HepG2 (cell line): ENCODE measurements around the gene IL17RC. TPM values are rescaled to one million over a fixed set of nuclear protein-coding genes. Genes with fewer than 3 reads are reported as not detected.

Experiments
- MXD3 ChIP-seq: IDR thresholded peaks from 2 replicates; pipeline ENCODE4 v1.6.1; 2016; ENCODE audit warnings: mild to moderate bottlenecking, missing biosample characterization, missing genetic modification reagents
- SIX4 ChIP-seq: sonication (generic); formaldehyde crosslinking; IDR thresholded peaks from 2 replicates; pipeline ENCODE4 v1.4.0; 2020; ENCODE audit warnings: missing genetic modification reagents
- ZNF609 ChIP-seq: sonication (generic); formaldehyde crosslinking; IDR thresholded peaks from 2 replicates; pipeline ENCODE4 v1.4.0; 2020; ENCODE audit warnings: mild to moderate bottlenecking, missing genetic modification reagents, borderline replicate concordance
- ZNF678 ChIP-seq: sonication (generic); formaldehyde crosslinking; IDR thresholded peaks from 2 replicates; pipeline ENCODE4 v1.4.0; 2020; ENCODE audit warnings: mild to moderate bottlenecking, missing genetic modification reagents
- ZNF747 ChIP-seq: sonication (generic); formaldehyde crosslinking; IDR thresholded peaks from 2 replicates; pipeline ENCODE4 v1.8.1; 2023; ENCODE audit warnings: missing genetic modification reagents, mild to moderate bottlenecking, borderline replicate concordance
- ZUFSP ChIP-seq: sonication (generic); formaldehyde crosslinking; IDR thresholded peaks from 2 replicates; pipeline ENCODE4 v1.9.0; 2021; ENCODE audit warnings: missing genetic modification reagents, mild to moderate bottlenecking, borderline replicate concordance
- polyA plus RNA-seq, 8 experiments: library from polyadenylated mRNA; depleted of rRNA in 3 of 8; stranded (reverse) in 7 of 8; unstranded in 1 of 8; fragments of >200 nt; fragmentation: Illumina TruSeq in 4 of 8; extraction: Trizol in 4 of 8; gene quantifications; 2 replicates each; pipeline versions ENCODE4 v1.2.1 to v1.2.3, GENCODE V29; 2011 to 2016; ENCODE audit warnings: low read depth in 4 of 8, missing spikeins in 1 of 8, mixed read lengths in 1 of 8; ENCODE audit not compliant: insufficient read depth in 1 of 8
- total RNA-seq, 5 experiments: library from RNA; depleted of rRNA; stranded (reverse); fragments of >200 nt; fragmentation: Illumina TruSeq; extraction: Trizol; gene quantifications; 2 replicates each; pipeline ENCODE4 v1.2.3, GENCODE V29; 2016; ENCODE audit warnings: low read depth in 1 of 5
- TF ChIP-seq, protein P1 (sequence below): sonication (generic); formaldehyde crosslinking; IDR thresholded peaks from 2 replicates; pipeline ENCODE4 v1.4.0; 2020; ENCODE audit warnings: missing genetic modification reagents, borderline replicate concordance
- TF ChIP-seq, protein P2 (sequence below): sonication (generic); formaldehyde crosslinking; IDR thresholded peaks from 2 replicates; pipeline ENCODE4 v1.5.1; 2020; ENCODE audit warnings: mild to moderate bottlenecking, moderate library complexity, missing genetic modification reagents
- TF ChIP-seq, protein P3 (sequence below): sonication (generic); formaldehyde crosslinking; IDR thresholded peaks from 2 replicates; pipeline ENCODE4 v1.4.0; 2020; ENCODE audit warnings: missing genetic modification reagents, mild to moderate bottlenecking, borderline replicate concordance
- TF ChIP-seq, protein P4 (sequence below): IDR thresholded peaks from 2 replicates; pipeline ENCODE4 v1.6.1; 2016; ENCODE audit warnings: missing compliant biosample characterization, missing genetic modification reagents, borderline replicate concordance

IL17RC gene
- total and polyA plus RNA-seq, 2 of the 13 experiments (the other 11 are each of a cell fraction or from before 2014, with no cell fraction given): 20.7 to 24.0 TPM

DNA sequence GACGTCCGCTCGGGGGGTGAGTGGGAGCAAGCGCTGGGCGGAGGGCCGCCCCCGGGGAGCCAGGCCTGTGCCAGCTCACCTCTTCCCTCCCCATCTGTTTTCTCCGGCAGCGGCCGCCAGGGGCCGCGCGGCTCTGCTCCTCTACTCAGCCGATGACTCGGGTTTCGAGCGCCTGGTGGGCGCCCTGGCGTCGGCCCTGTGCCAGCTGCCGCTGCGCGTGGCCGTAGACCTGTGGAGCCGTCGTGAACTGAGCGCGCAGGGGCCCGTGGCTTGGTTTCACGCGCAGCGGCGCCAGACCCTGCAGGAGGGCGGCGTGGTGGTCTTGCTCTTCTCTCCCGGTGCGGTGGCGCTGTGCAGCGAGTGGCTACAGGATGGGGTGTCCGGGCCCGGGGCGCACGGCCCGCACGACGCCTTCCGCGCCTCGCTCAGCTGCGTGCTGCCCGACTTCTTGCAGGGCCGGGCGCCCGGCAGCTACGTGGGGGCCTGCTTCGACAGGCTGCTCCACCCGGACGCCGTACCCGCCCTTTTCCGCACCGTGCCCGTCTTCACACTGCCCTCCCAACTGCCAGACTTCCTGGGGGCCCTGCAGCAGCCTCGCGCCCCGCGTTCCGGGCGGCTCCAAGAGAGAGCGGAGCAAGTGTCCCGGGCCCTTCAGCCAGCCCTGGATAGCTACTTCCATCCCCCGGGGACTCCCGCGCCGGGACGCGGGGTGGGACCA, 16.1 kb downstream of the IL17RC start (continued):
- TF ChIP-seq ZNF609 (CRISPR knock-in tag) (no peak; the same call in 1 of the 2 replicates), ZNF678 (CRISPR knock-in tag) (peak; percentile 85), MXD3 (CRISPR knock-in tag) (peak; percentile 79), SIX4 (CRISPR knock-in tag) (peak; percentile 24; the same call in 1 of the 2 replicates), ZNF747 (CRISPR knock-in tag) (peak; percentile 69; the same call in 1 of the 2 replicates), ZUFSP (CRISPR knock-in tag) (no peak)
- TF ChIP-seq, protein P1, sequence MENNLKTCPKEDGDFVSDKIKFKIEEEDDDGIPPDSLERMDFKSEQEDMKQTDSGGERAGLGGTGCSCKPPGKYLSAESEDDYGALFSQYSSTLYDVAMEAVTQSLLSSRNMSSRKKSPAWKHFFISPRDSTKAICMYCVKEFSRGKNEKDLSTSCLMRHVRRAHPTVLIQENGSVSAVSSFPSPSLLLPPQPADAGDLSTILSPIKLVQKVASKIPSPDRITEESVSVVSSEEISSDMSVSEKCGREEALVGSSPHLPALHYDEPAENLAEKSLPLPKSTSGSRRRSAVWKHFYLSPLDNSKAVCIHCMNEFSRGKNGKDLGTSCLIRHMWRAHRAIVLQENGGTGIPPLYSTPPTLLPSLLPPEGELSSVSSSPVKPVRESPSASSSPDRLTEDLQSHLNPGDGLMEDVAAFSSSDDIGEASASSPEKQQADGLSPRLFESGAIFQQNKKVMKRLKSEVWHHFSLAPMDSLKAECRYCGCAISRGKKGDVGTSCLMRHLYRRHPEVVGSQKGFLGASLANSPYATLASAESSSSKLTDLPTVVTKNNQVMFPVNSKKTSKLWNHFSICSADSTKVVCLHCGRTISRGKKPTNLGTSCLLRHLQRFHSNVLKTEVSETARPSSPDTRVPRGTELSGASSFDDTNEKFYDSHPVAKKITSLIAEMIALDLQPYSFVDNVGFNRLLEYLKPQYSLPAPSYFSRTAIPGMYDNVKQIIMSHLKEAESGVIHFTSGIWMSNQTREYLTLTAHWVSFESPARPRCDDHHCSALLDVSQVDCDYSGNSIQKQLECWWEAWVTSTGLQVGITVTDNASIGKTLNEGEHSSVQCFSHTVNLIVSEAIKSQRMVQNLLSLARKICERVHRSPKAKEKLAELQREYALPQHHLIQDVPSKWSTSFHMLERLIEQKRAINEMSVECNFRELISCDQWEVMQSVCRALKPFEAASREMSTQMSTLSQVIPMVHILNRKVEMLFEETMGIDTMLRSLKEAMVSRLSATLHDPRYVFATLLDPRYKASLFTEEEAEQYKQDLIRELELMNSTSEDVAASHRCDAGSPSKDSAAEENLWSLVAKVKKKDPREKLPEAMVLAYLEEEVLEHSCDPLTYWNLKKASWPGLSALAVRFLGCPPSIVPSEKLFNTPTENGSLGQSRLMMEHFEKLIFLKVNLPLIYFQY (CRISPR knock-in tag): peak; percentile 28; the same call in 1 of the 2 replicates
- TF ChIP-seq, protein P2, sequence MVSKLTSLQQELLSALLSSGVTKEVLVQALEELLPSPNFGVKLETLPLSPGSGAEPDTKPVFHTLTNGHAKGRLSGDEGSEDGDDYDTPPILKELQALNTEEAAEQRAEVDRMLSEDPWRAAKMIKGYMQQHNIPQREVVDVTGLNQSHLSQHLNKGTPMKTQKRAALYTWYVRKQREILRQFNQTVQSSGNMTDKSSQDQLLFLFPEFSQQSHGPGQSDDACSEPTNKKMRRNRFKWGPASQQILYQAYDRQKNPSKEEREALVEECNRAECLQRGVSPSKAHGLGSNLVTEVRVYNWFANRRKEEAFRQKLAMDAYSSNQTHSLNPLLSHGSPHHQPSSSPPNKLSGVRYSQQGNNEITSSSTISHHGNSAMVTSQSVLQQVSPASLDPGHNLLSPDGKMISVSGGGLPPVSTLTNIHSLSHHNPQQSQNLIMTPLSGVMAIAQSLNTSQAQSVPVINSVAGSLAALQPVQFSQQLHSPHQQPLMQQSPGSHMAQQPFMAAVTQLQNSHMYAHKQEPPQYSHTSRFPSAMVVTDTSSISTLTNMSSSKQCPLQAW (CRISPR knock-in tag): peak; percentile 48
- TF ChIP-seq, protein P3, sequence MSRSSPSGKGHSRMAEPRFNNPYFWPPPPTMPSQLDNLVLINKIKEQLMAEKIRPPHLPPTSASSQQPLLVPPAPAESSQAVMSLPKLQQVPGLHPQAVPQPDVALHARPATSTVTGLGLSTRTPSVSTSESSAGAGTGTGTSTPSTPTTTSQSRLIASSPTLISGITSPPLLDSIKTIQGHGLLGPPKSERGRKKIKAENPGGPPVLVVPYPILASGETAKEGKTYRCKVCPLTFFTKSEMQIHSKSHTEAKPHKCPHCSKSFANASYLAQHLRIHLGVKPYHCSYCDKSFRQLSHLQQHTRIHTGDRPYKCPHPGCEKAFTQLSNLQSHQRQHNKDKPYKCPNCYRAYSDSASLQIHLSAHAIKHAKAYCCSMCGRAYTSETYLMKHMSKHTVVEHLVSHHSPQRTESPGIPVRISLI (CRISPR knock-in tag): no peak
- TF ChIP-seq, protein P4, sequence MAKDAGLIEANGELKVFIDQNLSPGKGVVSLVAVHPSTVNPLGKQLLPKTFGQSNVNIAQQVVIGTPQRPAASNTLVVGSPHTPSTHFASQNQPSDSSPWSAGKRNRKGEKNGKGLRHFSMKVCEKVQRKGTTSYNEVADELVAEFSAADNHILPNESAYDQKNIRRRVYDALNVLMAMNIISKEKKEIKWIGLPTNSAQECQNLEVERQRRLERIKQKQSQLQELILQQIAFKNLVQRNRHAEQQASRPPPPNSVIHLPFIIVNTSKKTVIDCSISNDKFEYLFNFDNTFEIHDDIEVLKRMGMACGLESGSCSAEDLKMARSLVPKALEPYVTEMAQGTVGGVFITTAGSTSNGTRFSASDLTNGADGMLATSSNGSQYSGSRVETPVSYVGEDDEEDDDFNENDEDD (CRISPR knock-in tag): peak; percentile 45; the same call in 1 of the 2 replicates
